K562 (cell line): Measurements from ENCODE around the gene SCAMP3. TPM values are rescaled to one million over a fixed set of nuclear protein-coding genes. Genes with fewer than 3 reads are reported as not detected.
A peak's percentile ranks its signal among the peaks of the same experiment; 100 is the strongest.

Source experiments
- ADNP ChIP-seq: fragments of 200-800 bp; sonication (Bioruptor generic); IDR thresholded peaks from 2 replicates; pipeline ENCODE4 v1.6.1; 2016; ENCODE audit warnings: missing genetic modification characterization, missing compliant biosample characterization
- BRCA1 ChIP-seq, 2 experiments: fragments of 450-650 bp in 1 of 2; sonication (generic) in 1 of 2; formaldehyde crosslinking in 1 of 2; IDR thresholded peaks; 2 replicates each; pipeline versions ENCODE4 v1.5.0 to v1.6.1; 2017 to 2020; ENCODE audit warnings: mild to moderate bottlenecking in 1 of 2, missing genetic modification reagents in 1 of 2
- HDAC1 ChIP-seq, 2 experiments: fragments of 450-650 bp; IDR thresholded peaks; 2 replicates each; pipeline ENCODE4 v1.6.1; 2016 to 2017; ENCODE audit warnings: inconsistent platforms in 1 of 2, mild to moderate bottlenecking in 1 of 2, moderate library complexity in 1 of 2
- TCF3 ChIP-seq: sonication (generic); formaldehyde crosslinking; IDR thresholded peaks from 2 replicates; pipeline ENCODE4 v1.4.0; 2020; ENCODE audit warnings: mild to moderate bottlenecking, missing genetic modification reagents
- polyA plus RNA-seq, 8 experiments: library from polyadenylated mRNA; depleted of rRNA in 4 of 8; stranded (reverse) in 5 of 8; unstranded in 3 of 8; fragments of >200 nt; fragmentation: Nextera tagmentation in 2 of 8; fragmentation: Illumina TruSeq in 1 of 8; extraction: Ambion mirVana in 2 of 8; extraction: Trizol in 1 of 8; gene quantifications; 2 replicates each; pipeline versions ENCODE4 v1.2.1 to v1.2.3, GENCODE V29; 2011 to 2014; ENCODE audit warnings: inconsistent platforms in 1 of 8, missing spikeins in 1 of 8
- total RNA-seq, 7 experiments: library from RNA; depleted of rRNA in 6 of 7; stranded (reverse); fragments of >200 nt in 6 of 7; fragmentation: Illumina TruSeq in 2 of 7; extraction: Trizol in 2 of 7; gene quantifications; 2 replicates each; pipeline versions ENCODE4 v1.2.1 to v1.2.3, GENCODE V29; 2011 to 2021; ENCODE audit warnings: low replicate concordance in 1 of 7
- TF ChIP-seq, protein P1 (sequence below), 3 experiments: IDR thresholded peaks in 2 of 3; conservative IDR thresholded peaks in 1 of 3; 2 replicates each; pipeline ENCODE4 v1.5.1; 2011 to 2012; ENCODE audit warnings: low read length in 3 of 3, mild to moderate bottlenecking in 3 of 3, control low read depth in 2 of 3, improper control_type of control experiment in 1 of 3, inconsistent platforms in 1 of 3, low read depth in 1 of 3, mixed read lengths in 1 of 3, moderate library complexity in 1 of 3; ENCODE audit not compliant: insufficient read depth in 2 of 3
- TF ChIP-seq, protein P2 (sequence below): IDR thresholded peaks from 2 replicates; pipeline ENCODE4 v1.6.1; 2011; ENCODE audit warnings: borderline replicate concordance, low read depth, mild to moderate bottlenecking, moderate library complexity, low read length; ENCODE audit not compliant: insufficient read depth, poor library complexity, severe bottlenecking
- TF ChIP-seq, protein P3 (sequence below): IDR thresholded peaks from 2 replicates; pipeline ENCODE4 v1.6.1; 2016; ENCODE audit warnings: missing genetic modification characterization, missing compliant biosample characterization
- TF ChIP-seq, protein P4 (sequence below), 3 experiments: fragments of 200-800 bp in 1 of 3; sonication (Bioruptor generic) in 1 of 3; sonication (generic) in 1 of 3; formaldehyde crosslinking in 1 of 3; IDR thresholded peaks; 2 replicates each; pipeline versions ENCODE4 v1.6.1 to v1.8.0; 2016 to 2022; ENCODE audit warnings: mild to moderate bottlenecking in 2 of 3, missing compliant biosample characterization in 2 of 3, missing genetic modification characterization in 2 of 3, missing genetic modification reagents in 1 of 3
- TF ChIP-seq, protein P5 (sequence below), 2 experiments: fragments of 450-650 bp; IDR thresholded peaks; 2 replicates each; pipeline ENCODE4 v1.6.1; 2016
- TF ChIP-seq, protein P6 (sequence below): fragments of 250-450 bp; sonication (Bioruptor Pico); IDR thresholded peaks from 2 replicates; pipeline ENCODE4 v1.8.0; 2022; ENCODE audit warnings: moderate library complexity, mild to moderate bottlenecking, inconsistent platforms

The SCAMP3 gene
- total and polyA plus RNA-seq, 9 of the 15 experiments (the other 6 are each of a cell fraction or from before 2014, with no cell fraction given) = 14.2 to 131 (median 86.1) TPM

DNA sequence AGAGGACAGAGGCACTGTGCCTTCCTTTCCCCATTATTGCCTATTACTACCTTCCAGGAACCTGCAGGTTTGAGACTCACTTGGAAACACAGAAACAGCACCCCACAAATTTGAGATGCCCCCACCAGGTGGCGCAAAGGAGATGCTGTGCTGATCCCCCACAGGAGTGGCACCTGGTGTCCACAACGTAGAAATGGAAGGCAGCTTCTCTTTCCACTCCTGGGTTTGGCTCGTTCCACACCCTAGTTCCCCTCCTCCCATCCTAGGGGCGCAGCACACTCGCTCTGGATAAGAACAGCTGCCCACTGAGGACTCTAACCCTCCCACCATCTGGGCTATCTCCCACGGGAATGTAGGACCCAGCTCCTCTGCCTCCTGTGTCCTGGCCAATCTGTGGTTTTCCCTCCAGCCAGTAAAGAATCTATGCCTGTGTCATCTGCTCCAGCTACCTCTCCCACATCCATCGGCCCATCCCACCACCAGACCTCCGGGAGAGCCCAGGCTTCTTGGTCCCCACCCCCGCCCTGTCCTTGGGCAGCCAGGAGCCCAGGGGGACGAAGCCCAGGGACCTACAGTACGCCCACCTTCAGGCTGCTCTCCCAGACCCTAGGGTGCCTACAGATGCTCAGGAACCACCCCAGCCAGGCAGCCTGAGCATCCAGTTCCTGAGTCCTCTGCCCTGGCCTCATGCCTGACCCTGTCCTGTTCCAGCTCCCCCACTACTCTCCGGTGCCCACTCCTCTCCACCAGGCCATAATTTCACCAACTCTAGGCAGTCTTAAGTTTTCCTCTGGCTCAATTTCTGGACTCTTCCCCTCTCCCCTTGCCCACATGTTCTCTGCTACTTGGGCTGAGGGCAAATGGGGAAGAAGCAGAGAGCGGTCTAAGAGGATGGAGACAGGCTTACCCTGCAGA is 55.0 kb downstream of the SCAMP3 start (continued):
- peak; percentile 31; the same call in 1 of the 2 replicates for TF ChIP-seq TCF3
- TF ChIP-seq, protein P1, sequence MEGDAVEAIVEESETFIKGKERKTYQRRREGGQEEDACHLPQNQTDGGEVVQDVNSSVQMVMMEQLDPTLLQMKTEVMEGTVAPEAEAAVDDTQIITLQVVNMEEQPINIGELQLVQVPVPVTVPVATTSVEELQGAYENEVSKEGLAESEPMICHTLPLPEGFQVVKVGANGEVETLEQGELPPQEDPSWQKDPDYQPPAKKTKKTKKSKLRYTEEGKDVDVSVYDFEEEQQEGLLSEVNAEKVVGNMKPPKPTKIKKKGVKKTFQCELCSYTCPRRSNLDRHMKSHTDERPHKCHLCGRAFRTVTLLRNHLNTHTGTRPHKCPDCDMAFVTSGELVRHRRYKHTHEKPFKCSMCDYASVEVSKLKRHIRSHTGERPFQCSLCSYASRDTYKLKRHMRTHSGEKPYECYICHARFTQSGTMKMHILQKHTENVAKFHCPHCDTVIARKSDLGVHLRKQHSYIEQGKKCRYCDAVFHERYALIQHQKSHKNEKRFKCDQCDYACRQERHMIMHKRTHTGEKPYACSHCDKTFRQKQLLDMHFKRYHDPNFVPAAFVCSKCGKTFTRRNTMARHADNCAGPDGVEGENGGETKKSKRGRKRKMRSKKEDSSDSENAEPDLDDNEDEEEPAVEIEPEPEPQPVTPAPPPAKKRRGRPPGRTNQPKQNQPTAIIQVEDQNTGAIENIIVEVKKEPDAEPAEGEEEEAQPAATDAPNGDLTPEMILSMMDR (IDR thresholded peaks at IDR 0.05 in 2 of 3, conservative IDR thresholded peaks at IDR 0.05 in 1 of 3; ENCODE audit: insufficient read depth in 2 of 3, low read depth in 1 of 3, low read length in 3 of 3) = peak; percentile 93 to 99 (median 99)
- TF ChIP-seq, protein P2, sequence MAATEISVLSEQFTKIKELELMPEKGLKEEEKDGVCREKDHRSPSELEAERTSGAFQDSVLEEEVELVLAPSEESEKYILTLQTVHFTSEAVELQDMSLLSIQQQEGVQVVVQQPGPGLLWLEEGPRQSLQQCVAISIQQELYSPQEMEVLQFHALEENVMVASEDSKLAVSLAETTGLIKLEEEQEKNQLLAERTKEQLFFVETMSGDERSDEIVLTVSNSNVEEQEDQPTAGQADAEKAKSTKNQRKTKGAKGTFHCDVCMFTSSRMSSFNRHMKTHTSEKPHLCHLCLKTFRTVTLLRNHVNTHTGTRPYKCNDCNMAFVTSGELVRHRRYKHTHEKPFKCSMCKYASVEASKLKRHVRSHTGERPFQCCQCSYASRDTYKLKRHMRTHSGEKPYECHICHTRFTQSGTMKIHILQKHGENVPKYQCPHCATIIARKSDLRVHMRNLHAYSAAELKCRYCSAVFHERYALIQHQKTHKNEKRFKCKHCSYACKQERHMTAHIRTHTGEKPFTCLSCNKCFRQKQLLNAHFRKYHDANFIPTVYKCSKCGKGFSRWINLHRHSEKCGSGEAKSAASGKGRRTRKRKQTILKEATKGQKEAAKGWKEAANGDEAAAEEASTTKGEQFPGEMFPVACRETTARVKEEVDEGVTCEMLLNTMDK = peak; percentile 20
- no peak for TF ChIP-seq ADNP (tag)
- no peak for TF ChIP-seq BRCA1 (IDR thresholded peaks at IDR 0.05)
- TF ChIP-seq BRCA1 (CRISPR knock-in tag; IDR thresholded peaks at IDR 0.05) = no peak
- TF ChIP-seq, protein P3, sequence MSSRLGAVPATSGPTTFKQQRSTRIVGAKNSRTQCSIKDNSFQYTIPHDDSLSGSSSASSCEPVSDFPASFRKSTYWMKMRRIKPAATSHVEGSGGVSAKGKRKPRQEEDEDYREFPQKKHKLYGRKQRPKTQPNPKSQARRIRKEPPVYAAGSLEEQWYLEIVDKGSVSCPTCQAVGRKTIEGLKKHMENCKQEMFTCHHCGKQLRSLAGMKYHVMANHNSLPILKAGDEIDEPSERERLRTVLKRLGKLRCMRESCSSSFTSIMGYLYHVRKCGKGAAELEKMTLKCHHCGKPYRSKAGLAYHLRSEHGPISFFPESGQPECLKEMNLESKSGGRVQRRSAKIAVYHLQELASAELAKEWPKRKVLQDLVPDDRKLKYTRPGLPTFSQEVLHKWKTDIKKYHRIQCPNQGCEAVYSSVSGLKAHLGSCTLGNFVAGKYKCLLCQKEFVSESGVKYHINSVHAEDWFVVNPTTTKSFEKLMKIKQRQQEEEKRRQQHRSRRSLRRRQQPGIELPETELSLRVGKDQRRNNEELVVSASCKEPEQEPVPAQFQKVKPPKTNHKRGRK = no peak
- TF ChIP-seq HDAC1 (IDR thresholded peaks at IDR 0.05) = no peak
- TF ChIP-seq, protein P4, sequence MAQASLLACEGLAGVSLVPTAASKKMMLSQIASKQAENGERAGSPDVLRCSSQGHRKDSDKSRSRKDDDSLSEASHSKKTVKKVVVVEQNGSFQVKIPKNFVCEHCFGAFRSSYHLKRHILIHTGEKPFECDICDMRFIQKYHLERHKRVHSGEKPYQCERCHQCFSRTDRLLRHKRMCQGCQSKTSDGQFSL (CRISPR knock-in tag; IDR thresholded peaks at IDR 0.05) = peak; percentile 88
- TF ChIP-seq, protein P4 (tag; IDR thresholded peaks at IDR 0.05) = peak in 1 of 2 experiments; percentile 41; a peak in 1 of 4 replicates
- TF ChIP-seq, protein P5, sequence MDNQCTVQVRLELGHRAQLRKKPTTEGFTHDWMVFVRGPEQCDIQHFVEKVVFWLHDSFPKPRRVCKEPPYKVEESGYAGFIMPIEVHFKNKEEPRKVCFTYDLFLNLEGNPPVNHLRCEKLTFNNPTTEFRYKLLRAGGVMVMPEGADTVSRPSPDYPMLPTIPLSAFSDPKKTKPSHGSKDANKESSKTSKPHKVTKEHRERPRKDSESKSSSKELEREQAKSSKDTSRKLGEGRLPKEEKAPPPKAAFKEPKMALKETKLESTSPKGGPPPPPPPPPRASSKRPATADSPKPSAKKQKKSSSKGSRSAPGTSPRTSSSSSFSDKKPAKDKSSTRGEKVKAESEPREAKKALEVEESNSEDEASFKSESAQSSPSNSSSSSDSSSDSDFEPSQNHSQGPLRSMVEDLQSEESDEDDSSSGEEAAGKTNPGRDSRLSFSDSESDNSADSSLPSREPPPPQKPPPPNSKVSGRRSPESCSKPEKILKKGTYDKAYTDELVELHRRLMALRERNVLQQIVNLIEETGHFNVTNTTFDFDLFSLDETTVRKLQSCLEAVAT (IDR thresholded peaks at IDR 0.05) = peak in 1 of 2 experiments; percentile 50; a peak in 1 of 4 replicates
- TF ChIP-seq, protein P6, sequence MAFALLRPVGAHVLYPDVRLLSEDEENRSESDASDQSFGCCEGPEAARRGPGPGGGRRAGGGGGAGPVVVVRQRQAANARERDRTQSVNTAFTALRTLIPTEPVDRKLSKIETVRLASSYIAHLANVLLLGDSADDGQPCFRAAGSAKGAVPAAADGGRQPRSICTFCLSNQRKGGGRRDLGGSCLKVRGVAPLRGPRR = no peak
